ENCODE data around the gene TMED10. TPM values are rescaled to one million over a fixed set of nuclear protein-coding genes. Genes with fewer than 3 reads are reported as not detected.
A peak's percentile ranks its signal among the peaks of the same experiment; 100 is the strongest.
"Not testable (repeated sequence)": the region's sequence is repeated elsewhere in the genome, so short reads cannot be mapped to it uniquely, and the experiment has no call there.

The TMED10 gene
- total RNA-seq, 1 donor from 2014 or later = 220 TPM

- H3K27ac Mint-ChIP-seq = peak overlapping the region; percentile 29
- peak overlapping the region; percentile 83 for H3K4me3 Mint-ChIP-seq
- peaks cover 2% of the 10 kb centered on the region for H3K27me3 Mint-ChIP-seq (ENCODE audit: insufficient read depth, low read depth)
- no peaks in the 10 kb centered on the region for H3K9me3 Mint-ChIP-seq
- H3K79me2 ChIP-seq (ENCODE audit: low read depth) = peaks cover 5% of the 10 kb centered on the region
- H3K4me1 Mint-ChIP-seq = peaks cover 21% of the 10 kb centered on the region
- TF ChIP-seq EZH2phosphoT487 (IDR thresholded peaks at IDR 0.05) (no peak), CTCF (IDR thresholded peaks at IDR 0.05) (no peak), EZH2 (IDR thresholded peaks at IDR 0.05) (no peak)
- no peaks in the 10 kb centered on the region for H3K9me3 ChIP-seq (ENCODE audit: low read depth)
- no peak for DNase-seq (ENCODE audit: low spot score)
- no peak overlapping the region for H3K4me3 ChIP-seq
- no peak overlapping the region for H3K4me2 ChIP-seq
- no peaks in the 10 kb centered on the region for H3K27me3 ChIP-seq
- H4K20me1 ChIP-seq (ENCODE audit: low read depth) = no peaks in the 10 kb centered on the region
- H3K36me3 Mint-ChIP-seq = peaks cover 8% of the 10 kb centered on the region
- H3K27ac ChIP-seq = no peak overlapping the region
- no peak overlapping the region for H3K9ac ChIP-seq
- peaks cover 4% of the 10 kb centered on the region for H3K36me3 ChIP-seq
- peaks cover 12% of the 10 kb centered on the region for H3F3A ChIP-seq (ENCODE audit: low read depth)
- no peak overlapping the region for H2AFZ ChIP-seq (replicated peaks)
- no peaks in the 10 kb centered on the region for H3K4me1 ChIP-seq
These were observed 48.4 kb downstream of the TMED10 start for GRCh38 chr14:75127903-75128595.

- Mint-ChIP-seq H3K4me1 (peaks cover 21% of the 10 kb centered on the region), H3K27ac (peak overlapping the region; percentile 96), H3K4me3 (peak overlapping the region; percentile 83)
- Histone ChIP-seq H3K4me3 (peak overlapping the region; percentile 51), H3K4me2 (peak overlapping the region; percentile 72), H3K9ac (peak overlapping the region; percentile 50)
- H3K27ac ChIP-seq; H3K36me3 ChIP-seq; H3K79me2 ChIP-seq (ENCODE audit: low read depth); H4K20me1 ChIP-seq (ENCODE audit: low read depth); H3K27me3 Mint-ChIP-seq (ENCODE audit: insufficient read depth, low read depth); H3K36me3 Mint-ChIP-seq; H3K9me3 Mint-ChIP-seq; H2AFZ ChIP-seq (replicated peaks); DNase-seq (ENCODE audit: low spot score); H3K27me3 ChIP-seq; H3K9me3 ChIP-seq (ENCODE audit: low read depth); H3F3A ChIP-seq (ENCODE audit: low read depth); H3K4me1 ChIP-seq: not testable (repeated sequence)
These were observed 49.0 kb downstream of the TMED10 start for GRCh38 chr14:75127474-75127820.

- Histone ChIP-seq H3F3A (ENCODE audit: low read depth) (peaks cover 6% of the 10 kb centered on the region), H2AFZ (replicated peaks) (peak within 1 kb of the TSS; percentile 15), H3K4me1 (no peaks in the 10 kb centered on the region), H3K79me2 (ENCODE audit: low read depth) (peaks cover 5% of the 10 kb centered on the region), H4K20me1 (ENCODE audit: low read depth) (no peaks in the 10 kb centered on the region), H3K9ac (peak within 1 kb of the TSS; percentile 50), H3K4me3 (peak within 1 kb of the TSS; percentile 51), H3K36me3 (no peaks in the 10 kb centered on the region), H3K9me3 (ENCODE audit: low read depth) (no peaks in the 10 kb centered on the region), H3K4me2 (peak within 1 kb of the TSS; percentile 72), H3K27me3 (no peaks in the 10 kb centered on the region), H3K27ac (peak within 1 kb of the TSS; percentile 48)
- H3K36me3 Mint-ChIP-seq = peaks cover 6% of the 10 kb centered on the region
- H3K27ac Mint-ChIP-seq = peak within 1 kb of the TSS; percentile 96
- peak within 1 kb of the TSS; percentile 83 for H3K4me3 Mint-ChIP-seq
- TF ChIP-seq EZH2phosphoT487 (IDR thresholded peaks at IDR 0.05) = peak; percentile 47
- no peak for TF ChIP-seq CTCF (IDR thresholded peaks at IDR 0.05)
- no peak for TF ChIP-seq EZH2 (IDR thresholded peaks at IDR 0.05)
- peak; percentile 65 for DNase-seq (ENCODE audit: low spot score)
- no peaks in the 10 kb centered on the region for H3K9me3 Mint-ChIP-seq
- H3K4me1 Mint-ChIP-seq = peaks cover 21% of the 10 kb centered on the region
- peaks cover 2% of the 10 kb centered on the region for H3K27me3 Mint-ChIP-seq (ENCODE audit: insufficient read depth, low read depth)
These were observed 49.5 kb downstream of the TMED10 start, which contains the start of gene NEK9 for GRCh38 chr14:75126679-75127473. Gene NEK9 (minus strand): TSS chr14:75127048. CDS start chr14:75126921, 127 bp downstream.

All from neural progenitor cell (in vitro differentiated cells).